GM21515 (cell line): Measurements from ENCODE around the gene VPS8.

Source experiments
- ATAC-seq: cut with Tn5 transposase; IDR thresholded peaks from one replicate; pipeline ENCODE4 v1.9.1; 2021; ENCODE audit not compliant: unreplicated experiment

VPS8 gene

GRCh38 chr3:185084901-185085300 lies 272.9 kb downstream of the VPS8 start:
- no peak for ATAC-seq

- ATAC-seq = no peak
These were observed 275.5 kb downstream of the VPS8 start for GRCh38 chr3:185087419-185087818.

- no peak for ATAC-seq
These were observed 277.4 kb downstream of the VPS8 start for GRCh38 chr3:185089343-185089742.

DNA sequence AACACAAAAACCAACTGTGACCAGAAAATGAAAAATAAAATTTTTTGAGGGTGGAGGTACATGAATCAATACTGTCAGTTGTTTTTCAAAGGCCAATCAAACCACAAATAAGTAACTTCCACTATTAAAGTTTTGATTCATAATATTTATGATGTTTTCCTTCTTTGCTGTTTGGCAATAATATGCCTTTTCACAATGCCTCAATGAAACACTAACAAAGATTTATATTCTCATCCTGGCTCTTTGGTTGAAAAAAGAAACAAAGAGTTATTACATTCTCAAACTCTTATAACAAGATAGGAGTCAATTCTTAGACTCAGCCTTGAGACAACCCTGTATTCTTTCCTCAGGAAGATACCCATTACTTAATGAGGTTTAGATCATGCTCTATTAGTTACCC lies 277.8 kb downstream of the VPS8 start:
- no peak for ATAC-seq

DNA sequence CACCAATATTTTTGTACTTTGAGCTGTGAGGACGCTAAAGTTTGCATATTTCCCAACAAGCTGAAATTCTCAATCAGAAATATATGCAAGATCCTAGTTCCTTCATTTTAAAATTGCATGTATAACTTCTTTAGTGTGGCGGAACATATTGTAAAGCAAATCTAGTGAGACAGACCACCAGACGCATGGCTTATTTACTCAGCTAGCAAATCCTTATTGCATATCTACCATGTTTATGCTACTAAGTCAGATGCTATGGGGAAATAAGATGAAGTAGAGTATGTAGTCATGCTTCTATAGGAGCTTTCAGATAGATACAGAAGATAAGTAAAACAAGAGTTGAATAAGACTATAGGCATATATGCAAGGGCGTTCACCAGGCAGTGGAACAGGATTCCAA lies 278.8 kb downstream of the VPS8 start:
- ATAC-seq = no peak

DNA sequence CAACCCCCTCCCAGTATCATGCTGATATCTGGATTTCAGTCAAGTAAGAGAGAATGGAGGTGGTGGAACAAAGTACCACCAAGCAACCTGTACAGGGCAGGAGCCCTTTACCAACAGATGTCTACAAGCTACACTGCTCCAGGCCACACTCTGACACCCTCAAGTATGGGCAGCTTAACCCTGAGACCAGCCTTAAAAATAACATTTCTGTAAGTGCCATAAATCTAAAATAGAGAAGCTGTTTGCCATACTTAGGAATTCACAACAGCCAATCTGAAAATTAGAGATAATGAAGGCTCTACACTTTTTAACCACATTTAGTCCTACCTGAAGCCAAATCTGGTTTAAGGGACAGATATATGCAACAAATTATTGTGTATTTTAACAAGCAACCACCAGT lies 281.1 kb downstream of the VPS8 start:
- ATAC-seq = no peak

DNA sequence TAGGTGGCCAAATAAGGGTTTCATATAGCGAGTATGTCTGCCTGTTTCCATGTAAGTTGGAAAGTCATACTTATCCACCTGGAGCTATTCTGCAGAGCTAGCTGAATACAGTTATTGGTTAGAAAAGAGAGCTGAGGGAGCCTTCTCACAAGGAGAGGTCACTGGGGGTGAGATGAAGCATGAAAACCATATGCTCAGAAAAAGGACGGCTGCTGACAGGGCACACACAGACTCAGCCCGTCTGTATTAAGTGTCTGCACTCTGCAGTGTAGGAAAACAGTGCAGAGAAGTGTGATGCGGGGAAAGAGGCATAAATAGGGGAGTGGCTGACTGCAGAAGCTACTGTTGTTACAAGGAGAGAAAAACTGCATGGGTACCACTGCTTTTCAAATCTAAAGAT lies 282.7 kb downstream of the VPS8 start:
- no peak for ATAC-seq
